GM12878 (cell line): ENCODE measurements around the gene PRM3. TPM values are rescaled to one million over a fixed set of nuclear protein-coding genes. Genes with fewer than 3 reads are reported as not detected.
A peak's percentile ranks its signal among the peaks of the same experiment; 100 is the strongest.

Experiments
- ATAC-seq: fragments of 200-7000 bp; cut with Tn5 transposase; 3 replicates; pipeline ENCODE4 v1.9.1; 2020; ENCODE audit warnings: mild to moderate bottlenecking, moderate library complexity
- BruUV-seq: library from RNA; stranded (reverse); fragments of 400-500 nt; replicated peaks from 2 replicates; lab custom pipeline; 2021; lab: Mats Ljungman, UMichigan
- CTCF ChIA-PET: fragments of 300-600 bp; sonication (Branson Sonifier 250); formaldehyde crosslinking; extraction: SDS; loops from one replicate; lab custom pipeline; 2021; ENCODE audit warnings: inconsistent platforms; lab: Yijun Ruan, JAX
- POLR2A ChIA-PET: fragments of 350-600 bp; formaldehyde crosslinking; extraction: SDS; loops from one replicate; lab custom pipeline; 2021; ENCODE audit warnings: inconsistent platforms; lab: Charles Lee
- RAD21 ChIA-PET: fragments of 300-600 bp; sonication (Branson Sonifier 250); formaldehyde crosslinking; loops from one replicate; lab custom pipeline; 2023; ENCODE audit warnings: antibody characterized with exemption; ENCODE audit not compliant: unreplicated experiment; lab: Charles Lee
- SMC1A ChIA-PET: fragments of 300-600 bp; sonication (Branson Sonifier 250); formaldehyde crosslinking; loops from one replicate; lab custom pipeline; 2023; ENCODE audit not compliant: unreplicated experiment, uncharacterized antibody; lab: Charles Lee
- DNase-seq: peaks from one replicate; pipeline ENCODE4 v3.0.0-alpha.2; 2011; ENCODE audit warnings: low read depth, low spot score
- FAIRE-seq: peaks from 3 replicates; lab custom pipeline; 2011; peaks lifted over from hg19 to GRCh38; lab: Jason Lieb, UNC
- H2AFZ ChIP-seq: 2 replicates; pipeline ENCODE4 v1.6.0; 2011; ENCODE audit warnings: low read depth, low read length, control low read depth; ENCODE audit not compliant: control insufficient read depth
- H3K27ac ChIP-seq: 2 replicates; pipeline ENCODE4 v1.5.1; 2011; ENCODE audit warnings: control low read depth; ENCODE audit not compliant: control insufficient read depth, insufficient read depth
- H3K27me3 ChIP-seq, 2 experiments: replicated peaks in 1 of 2; 2 replicates each; pipeline versions ENCODE4 v1.6.0 to v1.6.1; 2011; ENCODE audit warnings: low read length in 1 of 2; ENCODE audit not compliant: control insufficient read depth in 2 of 2, insufficient read depth in 2 of 2
- H3K36me3 ChIP-seq, 2 experiments: 2 replicates each; pipeline ENCODE4 v1.5.1; 2011; ENCODE audit warnings: low read length in 1 of 2; ENCODE audit not compliant: control insufficient read depth in 2 of 2, insufficient read depth in 2 of 2
- H3K4me1 ChIP-seq: 2 replicates; pipeline ENCODE4 v1.6.1; 2011; ENCODE audit warnings: mild to moderate bottlenecking, low read length, moderate library complexity, mixed read lengths; ENCODE audit not compliant: control insufficient read depth, insufficient read depth
- H3K4me2 ChIP-seq: 2 replicates; pipeline ENCODE4 v1.6.0; 2011; ENCODE audit warnings: control low read depth; ENCODE audit not compliant: control insufficient read depth, insufficient read depth
- H3K4me3 ChIP-seq: fragments of 200-600 bp; sonication (generic); 2 replicates; pipeline ENCODE4 v1.5.1; 2016
- H3K79me2 ChIP-seq: 2 replicates; pipeline ENCODE4 v1.6.0; 2011; ENCODE audit warnings: low read length; ENCODE audit not compliant: control insufficient read depth, insufficient read depth
- H3K9ac ChIP-seq: 2 replicates; pipeline ENCODE4 v1.8.0; 2011; ENCODE audit warnings: low read length, control low read depth, mixed read lengths; ENCODE audit not compliant: control insufficient read depth, insufficient read depth
- H3K9me3 ChIP-seq: replicated peaks from 3 replicates; pipeline ENCODE4 v1.5.1; 2011; ENCODE audit warnings: mild to moderate bottlenecking, low read length; ENCODE audit not compliant: control insufficient read depth, insufficient read depth
- H4K20me1 ChIP-seq: 2 replicates; pipeline ENCODE4 v1.6.0; 2011; ENCODE audit not compliant: control insufficient read depth, insufficient read depth
- CREM ChIP-seq: IDR thresholded peaks from 2 replicates; pipeline ENCODE4 v1.6.1; 2014; ENCODE audit warnings: antibody characterized with exemption, low read depth
- EED ChIP-seq: sonication (generic); IDR thresholded peaks from 2 replicates; pipeline ENCODE4 v1.6.1; 2016; ENCODE audit warnings: antibody characterized with exemption, low read depth
- EGR1 ChIP-seq, 2 experiments: IDR thresholded peaks; 1 replicate in 1 of 2; 2 replicates in 1 of 2; pipeline ENCODE4 v1.6.1; 2011 to 2012; ENCODE audit warnings: low read depth in 2 of 2, low read length in 2 of 2, borderline replicate concordance in 1 of 2, mild to moderate bottlenecking in 1 of 2, moderate library complexity in 1 of 2
- FOXK2 ChIP-seq: fragments of 450-650 bp; IDR thresholded peaks from 2 replicates; pipeline ENCODE4 v1.6.1; 2017; ENCODE audit warnings: mild to moderate bottlenecking, moderate library complexity
- GABPA ChIP-seq: IDR thresholded peaks from 2 replicates; pipeline ENCODE4 v1.6.1; 2014; ENCODE audit warnings: antibody characterized with exemption, low read depth, mild to moderate bottlenecking, inconsistent platforms
- GATAD2B ChIP-seq: fragments of 450-650 bp; conservative IDR thresholded peaks from 2 replicates; pipeline ENCODE4 v1.6.1; 2017; ENCODE audit warnings: low read depth, mild to moderate bottlenecking, moderate library complexity
- IKZF1 ChIP-seq: fragments of 450-650 bp; conservative IDR thresholded peaks from 2 replicates; pipeline ENCODE4 v1.6.1; 2017; ENCODE audit warnings: antibody characterized with exemption, mild to moderate bottlenecking
- LARP7 ChIP-seq: fragments of 450-650 bp; IDR thresholded peaks from 2 replicates; pipeline ENCODE4 v1.6.1; 2017; ENCODE audit warnings: mild to moderate bottlenecking
- PAX8 ChIP-seq: fragments of 450-650 bp; IDR thresholded peaks from 2 replicates; pipeline ENCODE4 v1.6.1; 2017; ENCODE audit warnings: mild to moderate bottlenecking, moderate library complexity
- POLR2AphosphoS5 ChIP-seq: IDR thresholded peaks from 2 replicates; pipeline ENCODE4 v1.6.1; 2011; ENCODE audit warnings: mild to moderate bottlenecking, low read length, inconsistent platforms
- RUNX3 ChIP-seq: IDR thresholded peaks from 2 replicates; pipeline ENCODE4 v1.6.1; 2012; ENCODE audit warnings: low read length, inconsistent platforms
- STAT1 ChIP-seq: fragments of 450-650 bp; conservative IDR thresholded peaks from 2 replicates; pipeline ENCODE4 v1.6.1; 2014; ENCODE audit warnings: antibody characterized with exemption, mild to moderate bottlenecking
- TARDBP ChIP-seq: IDR thresholded peaks from 2 replicates; pipeline ENCODE4 v1.6.1; 2016; ENCODE audit warnings: borderline replicate concordance
- TCF7 ChIP-seq: IDR thresholded peaks from 2 replicates; pipeline ENCODE4 v1.6.1; 2014; ENCODE audit warnings: antibody characterized with exemption, borderline replicate concordance
- YY1 ChIP-seq: IDR thresholded peaks from 2 replicates; pipeline ENCODE4 v1.6.1; 2011; ENCODE audit warnings: low read depth, mild to moderate bottlenecking, low read length
- ZNF207 ChIP-seq: fragments of 450-650 bp; IDR thresholded peaks from 2 replicates; pipeline ENCODE4 v1.6.1; 2014; ENCODE audit warnings: antibody characterized with exemption, mild to moderate bottlenecking, borderline replicate concordance
- ZNF274 ChIP-seq: IDR thresholded peaks from one replicate; pipeline ENCODE4 v1.8.0; 2011; ENCODE audit not compliant: insufficient read length, insufficient read depth
- WGBS: methylation state at CpG from one replicate; pipeline ENCODE4 v1.1.6; 2016; ENCODE audit warnings: low lambda C conversion rate; ENCODE audit not compliant: insufficient replicate concordance, insufficient coverage; ENCODE audit errors: missing lambda C conversion rate; 5-methylcytosine and 5-hydroxymethylcytosine counted together
- in situ Hi-C: fragments of 300-500 bp; cut with MboI; formaldehyde crosslinking; loops from 9 replicates; pipeline ENCODE4 v1.14.3; 2018; ENCODE audit warnings: mixed read lengths
- intact Hi-C: fragments of 100-400 bp; cut with micrococcal nuclease; formaldehyde crosslinking; loops from one replicate; pipeline ENCODE4 v1.14.2; 2022; ENCODE audit not compliant: unreplicated experiment
- polyA plus RNA-seq, 11 experiments: library from polyadenylated mRNA; depleted of rRNA in 4 of 11; unstranded in 6 of 11; stranded (reverse) in 5 of 11; fragments of >200 nt; fragmentation: Nextera tagmentation in 4 of 11; fragmentation: Illumina TruSeq in 1 of 11; extraction: Ambion mirVana in 4 of 11; extraction: Trizol in 1 of 11; gene quantifications; 1 replicate in 1 of 11; 2 replicates in 10 of 11; pipeline versions ENCODE4 v1.2.1 to v1.2.3, GENCODE V29; 2011 to 2016; ENCODE audit warnings: inconsistent platforms in 2 of 11, missing spikeins in 2 of 11, low read depth in 1 of 11
- total RNA-seq, 4 experiments: library from RNA; depleted of rRNA in 3 of 4; stranded (reverse); fragments of >200 nt in 3 of 4; fragmentation: Illumina TruSeq in 1 of 4; extraction: Trizol in 1 of 4; gene quantifications; 2 replicates each; pipeline versions ENCODE4 v1.2.1 to v1.2.3, GENCODE V29; 2013 to 2021
- TF ChIP-seq, protein P1 (sequence below): IDR thresholded peaks from 2 replicates; pipeline ENCODE4 v1.6.1; 2012; ENCODE audit warnings: mild to moderate bottlenecking, low read depth, low read length

Gene PRM3
- total and polyA plus RNA-seq, 10 of the 15 experiments (the other 5 are each of a cell fraction or from before 2014, with no cell fraction given) = not detected

DNA sequence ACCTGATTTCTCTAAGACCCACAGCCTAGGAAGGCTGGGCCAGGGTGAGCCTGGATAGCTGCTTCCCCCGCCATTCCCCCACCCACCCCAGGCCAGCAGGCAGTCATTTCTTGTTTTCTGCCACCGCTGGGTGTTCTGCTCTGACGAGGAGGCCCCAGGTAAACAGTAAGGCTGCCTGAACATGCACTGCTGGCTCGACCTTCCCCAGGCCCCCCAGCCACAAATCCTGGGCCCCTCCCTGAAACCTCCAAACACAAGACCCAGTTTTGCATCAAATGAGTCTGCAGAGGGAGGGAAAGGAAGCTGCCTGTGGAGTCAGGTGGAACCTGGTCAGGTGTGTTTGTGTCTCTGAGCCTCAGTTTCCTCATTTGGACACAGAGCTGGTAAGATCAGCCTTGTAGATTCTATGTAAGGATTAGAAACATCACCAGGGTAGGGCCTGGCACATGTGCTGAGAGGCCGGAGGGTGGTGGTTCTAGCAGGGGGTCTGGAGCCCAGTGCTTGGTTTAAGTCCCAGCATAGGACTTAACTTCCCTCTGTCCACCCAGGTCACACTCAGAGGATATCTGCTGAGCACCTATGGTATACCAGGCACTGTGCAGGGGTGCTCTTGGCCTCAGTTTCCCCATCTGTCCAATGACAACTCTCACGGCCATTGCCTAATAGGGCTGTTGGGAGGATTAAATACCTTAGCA is 26.6 kb upstream of the PRM3 start:
- no peaks in the 10 kb centered on the region for H3K36me3 ChIP-seq
- TF ChIP-seq YY1 = 0 out of 2 replicates have a peak, but pooled peaks have one; percentile 16
- TF ChIP-seq EED = 0 out of 2 replicates have a peak, but pooled peaks have one; percentile 38
- no peak for TF ChIP-seq IKZF1
- TF ChIP-seq, protein P1, sequence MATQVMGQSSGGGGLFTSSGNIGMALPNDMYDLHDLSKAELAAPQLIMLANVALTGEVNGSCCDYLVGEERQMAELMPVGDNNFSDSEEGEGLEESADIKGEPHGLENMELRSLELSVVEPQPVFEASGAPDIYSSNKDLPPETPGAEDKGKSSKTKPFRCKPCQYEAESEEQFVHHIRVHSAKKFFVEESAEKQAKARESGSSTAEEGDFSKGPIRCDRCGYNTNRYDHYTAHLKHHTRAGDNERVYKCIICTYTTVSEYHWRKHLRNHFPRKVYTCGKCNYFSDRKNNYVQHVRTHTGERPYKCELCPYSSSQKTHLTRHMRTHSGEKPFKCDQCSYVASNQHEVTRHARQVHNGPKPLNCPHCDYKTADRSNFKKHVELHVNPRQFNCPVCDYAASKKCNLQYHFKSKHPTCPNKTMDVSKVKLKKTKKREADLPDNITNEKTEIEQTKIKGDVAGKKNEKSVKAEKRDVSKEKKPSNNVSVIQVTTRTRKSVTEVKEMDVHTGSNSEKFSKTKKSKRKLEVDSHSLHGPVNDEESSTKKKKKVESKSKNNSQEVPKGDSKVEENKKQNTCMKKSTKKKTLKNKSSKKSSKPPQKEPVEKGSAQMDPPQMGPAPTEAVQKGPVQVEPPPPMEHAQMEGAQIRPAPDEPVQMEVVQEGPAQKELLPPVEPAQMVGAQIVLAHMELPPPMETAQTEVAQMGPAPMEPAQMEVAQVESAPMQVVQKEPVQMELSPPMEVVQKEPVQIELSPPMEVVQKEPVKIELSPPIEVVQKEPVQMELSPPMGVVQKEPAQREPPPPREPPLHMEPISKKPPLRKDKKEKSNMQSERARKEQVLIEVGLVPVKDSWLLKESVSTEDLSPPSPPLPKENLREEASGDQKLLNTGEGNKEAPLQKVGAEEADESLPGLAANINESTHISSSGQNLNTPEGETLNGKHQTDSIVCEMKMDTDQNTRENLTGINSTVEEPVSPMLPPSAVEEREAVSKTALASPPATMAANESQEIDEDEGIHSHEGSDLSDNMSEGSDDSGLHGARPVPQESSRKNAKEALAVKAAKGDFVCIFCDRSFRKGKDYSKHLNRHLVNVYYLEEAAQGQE = no peak
- TF ChIP-seq EGR1 (IDR thresholded peaks at IDR 0.05; ENCODE audit: borderline replicate concordance in 1 of 2, low read depth in 2 of 2, low read length in 2 of 2) = 0 out of 3 replicates have a peak, but pooled peaks of 1 of the 2 experiments have one; percentile 11
- TF ChIP-seq PAX8 = no peak
- TF ChIP-seq LARP7 = 0 out of 2 replicates have a peak, but pooled peaks have one; percentile 20
- peak; percentile 29; the same call in 1 of the 2 replicates for TF ChIP-seq RUNX3
- TF ChIP-seq STAT1 = no peak
- no peak for TF ChIP-seq FOXK2
- no peak for TF ChIP-seq TARDBP
- no peak for TF ChIP-seq TCF7
- no peak for TF ChIP-seq POLR2AphosphoS5
- TF ChIP-seq ZNF207 = no peak
- peak; percentile 13; the same call in 1 of the 2 replicates for TF ChIP-seq CREM
- no peak for TF ChIP-seq ZNF274
- no peak for TF ChIP-seq GABPA
- TF ChIP-seq GATAD2B = no peak
- TF ChIP-seq, all 136 proteins: peak for 6
- no TSS peak for BruUV-seq
- WGBS = 65% methylated on average over 6 of the region's 6 CpGs
- Histone ChIP-seq H3K27ac (peak overlapping the region; percentile 91), H2AFZ (no peak overlapping the region), H4K20me1 (no peaks in the 10 kb centered on the region), H3K9ac (no peak overlapping the region), H3K4me1 (peaks cover 60% of the 10 kb centered on the region), H3K4me3 (no peak overlapping the region), H3K27me3 (no peaks in the 10 kb centered on the region), H3K9me3 (no peaks in the 10 kb centered on the region), H3K79me2 (no peaks in the 10 kb centered on the region; the same call in 1 of the 2 replicates), H3K4me2 (peak overlapping the region; percentile 22; the same call in 1 of the 2 replicates)
- in situ Hi-C loops (loop anchor here (10.0 kb wide), 1 partner anchor 995 kb away; no protein-coding TSS in a partner anchor), intact Hi-C loops (loop anchor here (1.0 to 5.0 kb wide), 5 partner anchors 11 to 335 kb away; no protein-coding TSS in a partner anchor)
- POLR2A ChIA-PET = interaction anchor here (1.3 to 6.0 kb wide), 6 partner anchors 10 to 79 kb away, joined by 3 to 85 read pairs (median 35); partner anchors contain the start of gene SOCS1
- CTCF ChIA-PET = interaction anchor here (0.6 to 7.4 kb wide), 8 partner anchors 10 to 334 kb away, joined by 3 to 104 read pairs (median 12); partner anchors contain the start of gene SOCS1
- SMC1A ChIA-PET = interaction anchor here (1.1 to 8.4 kb wide), 13 partner anchors 10 to 349 kb away, joined by 3 to 194 read pairs (median 23); partner anchors contain the start of gene SOCS1
- ATAC-seq (peak; percentile 12), FAIRE-seq (no peak), DNase-seq (no peak)
- RAD21 ChIA-PET = interaction anchor here (0.6 to 6.8 kb wide), 13 partner anchors 11 to 336 kb away, joined by 3 to 206 read pairs (median 18); partner anchors contain the start of gene SOCS1
